AG09309 (cell line): ENCODE measurements around the gene S100A11.
A peak's percentile ranks its signal among the peaks of the same experiment; 100 is the strongest.

Experiments used
- DNase-seq: peaks from one replicate; pipeline ENCODE4 v3.0.0-alpha.2; 2010; ENCODE audit warnings: low read depth
- H3K4me3 ChIP-seq: 2 replicates; pipeline ENCODE4 v1.5.1; 2011; ENCODE audit warnings: mild to moderate bottlenecking, low read depth, low read length, moderate library complexity; ENCODE audit not compliant: control insufficient read depth
- CTCF ChIP-seq: IDR thresholded peaks from 2 replicates; pipeline ENCODE4 v1.5.1; 2011; ENCODE audit warnings: mild to moderate bottlenecking, low read depth, low read length, inconsistent platforms; ENCODE audit not compliant: insufficient read depth, control insufficient read depth; ENCODE audit errors: missing control alignments

The S100A11 gene

DNA sequence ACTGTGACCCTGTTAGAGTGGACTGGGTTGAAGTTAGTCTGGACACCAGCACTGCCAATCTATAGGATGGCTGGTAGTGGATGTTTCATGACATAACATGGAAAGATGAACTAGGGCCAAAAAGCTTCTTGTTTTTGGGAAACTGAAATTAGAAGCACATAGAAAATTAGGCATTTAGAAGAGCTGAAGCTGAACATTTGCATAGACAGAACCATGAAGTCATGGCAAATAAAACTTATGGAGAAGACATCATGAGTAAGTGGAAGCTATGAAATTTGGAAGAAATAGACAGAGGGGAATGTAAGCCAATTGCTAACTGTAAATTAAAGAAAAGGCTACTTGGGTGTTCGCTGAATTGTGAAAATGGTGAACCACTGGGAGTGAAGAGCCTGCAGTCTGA lies 2.7 kb upstream of the S100A11 start:
- no peak overlapping the region for H3K4me3 ChIP-seq
- DNase-seq, result no peak
- TF ChIP-seq CTCF, result no peak

- H3K4me3 ChIP-seq, result no peak overlapping the region
- no peak for TF ChIP-seq CTCF
- DNase-seq, result no peak
Measured at GRCh38 chr1:152038871-152039270, 2.1 kb upstream of the S100A11 start.

GRCh38 chr1:152035539-152036266 lies 1.1 kb downstream of the S100A11 start:
- no peak for DNase-seq
- H3K4me3 ChIP-seq, result peak overlapping the region; percentile 87
- no peak for TF ChIP-seq CTCF

DNA sequence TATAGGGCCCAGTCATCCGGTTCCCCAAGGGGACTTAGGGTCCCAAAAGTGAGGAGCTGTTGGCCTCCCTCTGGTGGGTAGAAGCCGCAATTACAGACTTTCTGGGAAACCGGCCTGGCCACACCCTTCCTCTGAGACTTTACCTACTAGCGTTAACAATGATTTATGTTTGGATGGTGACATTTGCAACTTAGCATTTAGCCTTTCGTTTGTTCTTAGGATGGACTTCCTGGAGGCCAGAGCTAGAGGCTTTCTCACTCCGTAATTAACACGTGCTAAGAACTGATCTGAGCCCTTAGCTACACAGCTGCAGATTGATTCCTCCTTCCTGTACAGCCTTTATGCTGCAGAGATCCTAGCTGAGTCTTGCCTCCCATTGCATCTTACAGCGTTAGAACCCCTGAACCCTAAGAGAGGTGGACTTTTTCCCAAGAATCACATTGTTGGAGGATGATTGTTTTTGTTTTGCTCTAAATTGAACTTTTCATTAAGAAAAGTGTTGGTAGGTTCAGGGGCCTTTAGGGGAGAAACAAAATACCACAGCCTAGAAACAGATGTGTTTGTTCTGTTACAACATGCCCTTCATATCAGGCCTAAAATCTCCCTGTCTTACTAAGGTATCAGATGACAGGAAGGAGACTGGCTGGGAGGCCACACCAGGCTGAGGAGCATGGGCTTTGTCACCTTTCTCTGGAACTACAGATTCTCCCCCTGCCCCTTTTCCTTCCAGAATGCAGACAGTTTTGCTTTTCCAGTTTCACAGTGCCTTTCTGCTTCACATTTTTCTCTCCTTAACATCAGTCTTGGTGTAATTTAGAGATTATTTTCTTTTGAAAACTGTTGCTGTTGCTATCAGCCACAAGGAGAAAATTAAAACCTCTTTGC lies 1.9 kb downstream of the S100A11 start:
- peak; percentile 76 for TF ChIP-seq CTCF
- DNase-seq, result no peak
- peak overlapping the region; percentile 87 for H3K4me3 ChIP-seq

- TF ChIP-seq CTCF, result no peak
- peak overlapping the region; percentile 25 for H3K4me3 ChIP-seq
- no peak for DNase-seq
Measured at GRCh38 chr1:152034324-152034653, 2.5 kb downstream of the S100A11 start.

GRCh38 chr1:152029929-152030211 lies 6.9 kb downstream of the S100A11 start:
- TF ChIP-seq CTCF, result no peak
- H3K4me3 ChIP-seq, result no peak overlapping the region
- no peak for DNase-seq
